ENCODE data around the gene TSPAN6. TPM values are rescaled to one million over a fixed set of nuclear protein-coding genes. Genes with fewer than 3 reads are reported as not detected.

Gene TSPAN6
- total RNA-seq, 1 donor from 2014 or later: 49.7 TPM

DNA sequence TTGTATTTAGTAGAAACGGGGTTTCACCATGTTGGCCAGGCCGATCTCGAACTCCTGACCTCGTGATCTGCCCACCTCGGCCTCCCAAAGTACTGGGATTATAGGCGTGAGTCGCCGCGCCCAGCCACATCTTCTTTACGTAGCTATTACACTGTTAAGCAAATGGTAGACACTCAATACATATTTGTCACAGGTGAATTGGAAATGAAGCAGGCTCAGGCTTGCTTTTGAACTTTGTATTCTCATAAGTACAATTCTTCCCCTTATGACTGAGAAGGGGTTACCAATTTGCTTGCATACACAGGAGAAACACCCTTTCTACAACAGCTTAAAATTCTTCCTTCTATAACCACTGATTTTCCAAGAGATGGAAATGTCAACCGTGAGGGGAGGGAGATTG, 6.6 kb upstream of the TSPAN6 start:
- H3K9me3 ChIP-seq (ENCODE audit: insufficient read depth, low read depth, low read length): no peaks in the 10 kb centered on the region
- H3K4me3 ChIP-seq (ENCODE audit: insufficient read depth, low read depth, low read length): no peak overlapping the region
- H3K27ac Mint-ChIP-seq (ENCODE audit: unreplicated experiment): peak overlapping the region; percentile 94
- peaks cover 22% of the 10 kb centered on the region for H3K79me2 ChIP-seq (ENCODE audit: insufficient read depth, low read length)
- H3K4me2 ChIP-seq (ENCODE audit: low read length): peak overlapping the region; percentile 97
- peaks cover 36% of the 10 kb centered on the region for H3K4me1 ChIP-seq (ENCODE audit: insufficient read depth, low read length)
- no peaks in the 10 kb centered on the region for H3K9me3 Mint-ChIP-seq (ENCODE audit: unreplicated experiment)
- FAIRE-seq: no peak
- peaks cover 35% of the 10 kb centered on the region for H3K4me1 Mint-ChIP-seq (ENCODE audit: low read depth, unreplicated experiment)
- no peaks in the 10 kb centered on the region for H4K20me1 ChIP-seq (ENCODE audit: insufficient read depth, low read length)
- no peak for DNase-seq (ENCODE audit: low read depth)
- TF ChIP-seq, protein P1, sequence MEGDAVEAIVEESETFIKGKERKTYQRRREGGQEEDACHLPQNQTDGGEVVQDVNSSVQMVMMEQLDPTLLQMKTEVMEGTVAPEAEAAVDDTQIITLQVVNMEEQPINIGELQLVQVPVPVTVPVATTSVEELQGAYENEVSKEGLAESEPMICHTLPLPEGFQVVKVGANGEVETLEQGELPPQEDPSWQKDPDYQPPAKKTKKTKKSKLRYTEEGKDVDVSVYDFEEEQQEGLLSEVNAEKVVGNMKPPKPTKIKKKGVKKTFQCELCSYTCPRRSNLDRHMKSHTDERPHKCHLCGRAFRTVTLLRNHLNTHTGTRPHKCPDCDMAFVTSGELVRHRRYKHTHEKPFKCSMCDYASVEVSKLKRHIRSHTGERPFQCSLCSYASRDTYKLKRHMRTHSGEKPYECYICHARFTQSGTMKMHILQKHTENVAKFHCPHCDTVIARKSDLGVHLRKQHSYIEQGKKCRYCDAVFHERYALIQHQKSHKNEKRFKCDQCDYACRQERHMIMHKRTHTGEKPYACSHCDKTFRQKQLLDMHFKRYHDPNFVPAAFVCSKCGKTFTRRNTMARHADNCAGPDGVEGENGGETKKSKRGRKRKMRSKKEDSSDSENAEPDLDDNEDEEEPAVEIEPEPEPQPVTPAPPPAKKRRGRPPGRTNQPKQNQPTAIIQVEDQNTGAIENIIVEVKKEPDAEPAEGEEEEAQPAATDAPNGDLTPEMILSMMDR (IDR thresholded peaks at IDR 0.05; ENCODE audit: insufficient read depth, low read depth, low read length): no peak
- TF ChIP-seq EZH2 (IDR thresholded peaks at IDR 0.05; ENCODE audit: insufficient read depth, low read length): no peak
- no peak overlapping the region for H2AFZ ChIP-seq (ENCODE audit: low read depth, low read length)
- H3K4me3 Mint-ChIP-seq (ENCODE audit: unreplicated experiment): no peak overlapping the region
- H3K36me3 Mint-ChIP-seq (ENCODE audit: low read depth, unreplicated experiment): no peaks in the 10 kb centered on the region
- H3K27ac ChIP-seq (ENCODE audit: low read depth, low read length): peak overlapping the region; percentile 85
- H3K36me3 ChIP-seq (ENCODE audit: insufficient read depth, low read length): no peaks in the 10 kb centered on the region
- no peaks in the 10 kb centered on the region for H3K27me3 ChIP-seq (ENCODE audit: insufficient read depth, low read length)
- H3K9ac ChIP-seq (ENCODE audit: low read length): peak overlapping the region; percentile 93
- H3K27me3 Mint-ChIP-seq (ENCODE audit: low read depth, unreplicated experiment): no peaks in the 10 kb centered on the region

DNA sequence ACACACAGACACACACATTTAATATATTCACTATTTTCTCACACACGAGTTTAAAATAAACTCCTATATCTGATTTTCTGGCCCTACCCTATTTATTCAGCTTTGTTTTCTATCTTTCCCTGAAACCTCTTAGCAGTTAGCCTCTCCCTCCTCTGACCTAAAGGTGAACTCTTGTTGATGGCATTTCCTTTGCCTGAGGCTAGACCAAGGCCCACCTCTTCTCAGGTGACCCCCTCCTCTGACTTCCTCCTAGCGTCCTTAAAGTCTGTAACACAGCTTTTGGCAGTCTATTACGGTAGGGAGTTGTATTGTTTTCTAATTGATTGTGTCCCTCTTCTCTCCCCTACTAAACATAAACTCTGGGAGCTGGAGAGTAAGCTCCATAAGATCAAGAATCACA, 5.7 kb upstream of the TSPAN6 start:
- peaks cover 27% of the 10 kb centered on the region for H3K4me1 ChIP-seq (ENCODE audit: insufficient read depth, low read length)
- no peak overlapping the region for H3K9ac ChIP-seq (ENCODE audit: low read length)
- H4K20me1 ChIP-seq (ENCODE audit: insufficient read depth, low read length): no peaks in the 10 kb centered on the region
- no peaks in the 10 kb centered on the region for H3K9me3 ChIP-seq (ENCODE audit: insufficient read depth, low read depth, low read length)
- H3K36me3 Mint-ChIP-seq (ENCODE audit: low read depth, unreplicated experiment): no peaks in the 10 kb centered on the region
- DNase-seq (ENCODE audit: low read depth): no peak
- H2AFZ ChIP-seq (ENCODE audit: low read depth, low read length): no peak overlapping the region
- no peaks in the 10 kb centered on the region for H3K27me3 ChIP-seq (ENCODE audit: insufficient read depth, low read length)
- no peaks in the 10 kb centered on the region for H3K9me3 Mint-ChIP-seq (ENCODE audit: unreplicated experiment)
- no peak overlapping the region for H3K4me3 Mint-ChIP-seq (ENCODE audit: unreplicated experiment)
- H3K4me2 ChIP-seq (ENCODE audit: low read length): no peak overlapping the region
- no peak overlapping the region for H3K27ac ChIP-seq (ENCODE audit: low read depth, low read length)
- no peaks in the 10 kb centered on the region for H3K36me3 ChIP-seq (ENCODE audit: insufficient read depth, low read length)
- H3K4me1 Mint-ChIP-seq (ENCODE audit: low read depth, unreplicated experiment): peaks cover 28% of the 10 kb centered on the region
- no peak for TF ChIP-seq EZH2 (IDR thresholded peaks at IDR 0.05; ENCODE audit: insufficient read depth, low read length)
- TF ChIP-seq, protein P1 (IDR thresholded peaks at IDR 0.05; ENCODE audit: insufficient read depth, low read depth, low read length): no peak
- H3K4me3 ChIP-seq (ENCODE audit: insufficient read depth, low read depth, low read length): no peak overlapping the region
- H3K79me2 ChIP-seq (ENCODE audit: insufficient read depth, low read length): peaks cover 22% of the 10 kb centered on the region
- no peak for FAIRE-seq
- H3K27me3 Mint-ChIP-seq (ENCODE audit: low read depth, unreplicated experiment): no peaks in the 10 kb centered on the region
- no peak overlapping the region for H3K27ac Mint-ChIP-seq (ENCODE audit: unreplicated experiment)

DNA sequence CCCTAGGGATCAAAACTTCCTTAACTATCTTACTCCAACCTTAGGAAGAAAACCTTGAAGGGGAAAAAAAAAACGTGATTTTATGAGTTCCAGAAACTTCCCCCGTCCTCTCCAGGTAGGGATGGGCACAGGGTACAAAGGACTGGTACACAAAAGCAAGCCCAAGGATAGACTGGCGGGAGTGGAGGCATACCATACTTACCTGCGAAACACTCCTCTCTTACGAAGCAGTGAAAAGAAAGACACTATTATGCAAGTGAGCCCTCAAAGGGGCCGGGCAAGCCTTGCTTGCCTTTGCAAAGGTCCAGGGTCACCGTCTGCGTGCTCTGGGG, 651 bp downstream of the TSPAN6 start:
- Histone ChIP-seq H4K20me1 (ENCODE audit: insufficient read depth, low read length) (no peaks in the 10 kb centered on the region), H3K27me3 (ENCODE audit: insufficient read depth, low read length) (no peaks in the 10 kb centered on the region), H3K4me2 (ENCODE audit: low read length) (peak overlapping the region; percentile 94), H3K9ac (ENCODE audit: low read length) (peak overlapping the region; percentile 93), H3K36me3 (ENCODE audit: insufficient read depth, low read length) (peaks cover 7% of the 10 kb centered on the region), H3K4me3 (ENCODE audit: insufficient read depth, low read depth, low read length) (peak overlapping the region; percentile 80), H2AFZ (ENCODE audit: low read depth, low read length) (peak overlapping the region; percentile 85), H3K4me1 (ENCODE audit: insufficient read depth, low read length) (no peaks in the 10 kb centered on the region), H3K9me3 (ENCODE audit: insufficient read depth, low read depth, low read length) (no peaks in the 10 kb centered on the region), H3K79me2 (ENCODE audit: insufficient read depth, low read length) (peaks cover 4% of the 10 kb centered on the region), H3K27ac (ENCODE audit: low read depth, low read length) (peak overlapping the region; percentile 53)
- H3K27ac Mint-ChIP-seq (ENCODE audit: unreplicated experiment): peak overlapping the region; percentile 93
- H3K9me3 Mint-ChIP-seq (ENCODE audit: unreplicated experiment): no peaks in the 10 kb centered on the region
- H3K4me1 Mint-ChIP-seq (ENCODE audit: low read depth, unreplicated experiment): peaks cover 1% of the 10 kb centered on the region
- H3K36me3 Mint-ChIP-seq (ENCODE audit: low read depth, unreplicated experiment): no peaks in the 10 kb centered on the region
- H3K27me3 Mint-ChIP-seq (ENCODE audit: low read depth, unreplicated experiment): no peaks in the 10 kb centered on the region
- TF ChIP-seq, protein P1 (IDR thresholded peaks at IDR 0.05; ENCODE audit: insufficient read depth, low read depth, low read length): no peak
- TF ChIP-seq EZH2 (IDR thresholded peaks at IDR 0.05; ENCODE audit: insufficient read depth, low read length): no peak
- no peak for DNase-seq (ENCODE audit: low read depth)
- peak; percentile 80 for FAIRE-seq
- H3K4me3 Mint-ChIP-seq (ENCODE audit: unreplicated experiment): peak overlapping the region; percentile 94
